ENCODE data around the gene GPBP1.

GPBP1 gene

GRCh38 chr5:57221049-57221568 is 47.2 kb downstream of the GPBP1 start:
- Histone ChIP-seq H3K79me2 (ENCODE audit: insufficient read depth, low read length) (peaks cover 65% of the 10 kb centered on the region), H3K4me2 (ENCODE audit: low read length) (no peak overlapping the region), H3K4me1 (ENCODE audit: insufficient read depth, low read length, severe bottlenecking) (no peaks in the 10 kb centered on the region), H4K20me1 (ENCODE audit: insufficient read depth, low read length) (no peaks in the 10 kb centered on the region; the same call in 1 of the 2 replicates), H3K27ac (ENCODE audit: low read depth, low read length, poor library complexity, severe bottlenecking) (no peak overlapping the region), H3K9me2 (ENCODE audit: low read depth, low read length) (no peaks in the 10 kb centered on the region), H2AFZ (ENCODE audit: low read length) (no peak overlapping the region), H3K9ac (ENCODE audit: low read length) (no peak overlapping the region), H3K36me3 (ENCODE audit: insufficient read depth, low read length) (peaks cover 48% of the 10 kb centered on the region), H3K4me3 (ENCODE audit: low read depth, low read length, poor library complexity, severe bottlenecking) (no peak overlapping the region), H3K27me3 (ENCODE audit: insufficient read depth, low read length) (no peaks in the 10 kb centered on the region), H3F3A (ENCODE audit: insufficient read depth, low read length) (no peaks in the 10 kb centered on the region), H3K9me3 (ENCODE audit: low read length) (no peaks in the 10 kb centered on the region)
- no peak for TF ChIP-seq EZH2 (IDR thresholded peaks at IDR 0.05; ENCODE audit: borderline replicate concordance, low read length)
- TF ChIP-seq CTCF (IDR thresholded peaks at IDR 0.05; ENCODE audit: low read length), result peak; percentile 84

DNA sequence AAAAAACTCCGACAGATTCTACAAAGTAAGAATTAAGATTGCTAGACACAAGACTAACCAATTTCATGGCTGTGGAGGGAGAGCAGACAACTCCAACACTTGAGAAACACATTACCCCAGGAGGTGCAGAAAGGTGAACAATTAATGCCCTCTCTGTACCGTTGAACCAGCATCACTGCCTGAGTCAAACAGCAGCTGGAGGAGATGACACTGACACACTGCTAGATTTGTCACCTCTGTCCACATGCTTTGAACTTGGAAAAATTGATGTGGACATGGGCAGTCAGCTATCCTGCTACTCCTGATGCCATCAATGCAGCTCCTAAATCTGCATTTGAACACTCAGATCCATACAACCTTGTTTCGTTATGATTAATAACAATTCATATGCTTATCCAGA is 51.7 kb downstream of the GPBP1 start:
- H3K9ac ChIP-seq (ENCODE audit: low read length), result no peak overlapping the region
- no peaks in the 10 kb centered on the region for H3K27me3 ChIP-seq (ENCODE audit: insufficient read depth, low read length)
- no peak overlapping the region for H2AFZ ChIP-seq (ENCODE audit: low read length)
- H3F3A ChIP-seq (ENCODE audit: insufficient read depth, low read length), result no peaks in the 10 kb centered on the region
- H3K4me2 ChIP-seq (ENCODE audit: low read length), result no peak overlapping the region
- no peaks in the 10 kb centered on the region for H3K4me1 ChIP-seq (ENCODE audit: insufficient read depth, low read length, severe bottlenecking)
- H4K20me1 ChIP-seq (ENCODE audit: insufficient read depth, low read length), result no peaks in the 10 kb centered on the region; the same call in 1 of the 2 replicates
- no peak overlapping the region for H3K27ac ChIP-seq (ENCODE audit: low read depth, low read length, poor library complexity, severe bottlenecking)
- peaks cover 72% of the 10 kb centered on the region for H3K79me2 ChIP-seq (ENCODE audit: insufficient read depth, low read length)
- no peaks in the 10 kb centered on the region for H3K9me2 ChIP-seq (ENCODE audit: low read depth, low read length)
- TF ChIP-seq CTCF (IDR thresholded peaks at IDR 0.05; ENCODE audit: low read length) (no peak), EZH2 (IDR thresholded peaks at IDR 0.05; ENCODE audit: borderline replicate concordance, low read length) (no peak)
- H3K36me3 ChIP-seq (ENCODE audit: insufficient read depth, low read length), result peaks cover 49% of the 10 kb centered on the region
- H3K4me3 ChIP-seq (ENCODE audit: low read depth, low read length, poor library complexity, severe bottlenecking), result no peak overlapping the region
- H3K9me3 ChIP-seq (ENCODE audit: low read length), result no peaks in the 10 kb centered on the region

GRCh38 chr5:57229313-57229712 is 55.5 kb downstream of the GPBP1 start:
- Histone ChIP-seq H3K4me3 (ENCODE audit: low read depth, low read length, poor library complexity, severe bottlenecking) (no peak overlapping the region), H4K20me1 (ENCODE audit: insufficient read depth, low read length) (no peaks in the 10 kb centered on the region), H3K4me1 (ENCODE audit: insufficient read depth, low read length, severe bottlenecking) (no peaks in the 10 kb centered on the region), H3K4me2 (ENCODE audit: low read length) (no peak overlapping the region), H3K27me3 (ENCODE audit: insufficient read depth, low read length) (no peaks in the 10 kb centered on the region), H3K79me2 (ENCODE audit: insufficient read depth, low read length) (peaks cover 46% of the 10 kb centered on the region), H3K9me3 (ENCODE audit: low read length) (no peaks in the 10 kb centered on the region), H3K36me3 (ENCODE audit: insufficient read depth, low read length) (peaks cover 71% of the 10 kb centered on the region), H3F3A (ENCODE audit: insufficient read depth, low read length) (no peaks in the 10 kb centered on the region), H3K27ac (ENCODE audit: low read depth, low read length, poor library complexity, severe bottlenecking) (no peak overlapping the region), H3K9me2 (ENCODE audit: low read depth, low read length) (no peaks in the 10 kb centered on the region), H3K9ac (ENCODE audit: low read length) (no peak overlapping the region), H2AFZ (ENCODE audit: low read length) (no peak overlapping the region)
- no peak for TF ChIP-seq EZH2 (IDR thresholded peaks at IDR 0.05; ENCODE audit: borderline replicate concordance, low read length)
- TF ChIP-seq CTCF (IDR thresholded peaks at IDR 0.05; ENCODE audit: low read length), result no peak

Measured in OCI-LY1 (cell line).